GM12891 (cell line): ENCODE measurements around the gene C1QTNF4.
"Not testable (repeated sequence)": the region's sequence is repeated elsewhere in the genome, so short reads cannot be mapped to it uniquely, and the experiment has no call there.

Experiments
- DNase-seq: peaks from one replicate; pipeline ENCODE4 v3.0.0; 2011; ENCODE audit warnings: low spot score; ENCODE audit not compliant: insufficient read length
- FAIRE-seq: peaks from 2 replicates; lab custom pipeline; 2011; peaks lifted over from hg19 to GRCh38; lab: Jason Lieb, UNC
- PAX5 ChIP-seq: IDR thresholded peaks from 2 replicates; pipeline ENCODE4 v1.6.1; 2011; ENCODE audit warnings: low read length, moderate library complexity, mild to moderate bottlenecking; ENCODE audit not compliant: insufficient read depth, severe bottlenecking
- POLR2A ChIP-seq: IDR thresholded peaks from 2 replicates; pipeline ENCODE4 v1.6.1; 2011; ENCODE audit warnings: low read depth, low read length, control low read depth
- POLR2AphosphoS5 ChIP-seq: IDR thresholded peaks from 2 replicates; pipeline ENCODE4 v1.6.1; 2011; ENCODE audit warnings: low read depth, low read length, control low read depth
- POU2F2 ChIP-seq: IDR thresholded peaks from 2 replicates; pipeline ENCODE4 v1.6.1; 2011; ENCODE audit warnings: low read depth, mild to moderate bottlenecking, control low read depth, low read length, moderate library complexity
- SPI1 ChIP-seq: IDR thresholded peaks from 2 replicates; pipeline ENCODE4 v1.6.1; 2011; ENCODE audit warnings: low read depth, low read length, control low read depth
- TAF1 ChIP-seq: IDR thresholded peaks from 2 replicates; pipeline ENCODE4 v1.6.1; 2011; ENCODE audit warnings: low read depth, low read length, control low read depth

Gene C1QTNF4

GRCh38 chr11:47552056-47552565, 42.1 kb downstream of the C1QTNF4 start:
- TF ChIP-seq POLR2A (no peak), SPI1 (no peak), PAX5 (no peak), POU2F2 (no peak), TAF1 (no peak), POLR2AphosphoS5 (no peak)
- no peak for FAIRE-seq
- no peak for DNase-seq

GRCh38 chr11:47551086-47551485, 43.1 kb downstream of the C1QTNF4 start:
- no peak for TF ChIP-seq SPI1
- no peak for TF ChIP-seq POU2F2
- no peak for TF ChIP-seq PAX5
- no peak for TF ChIP-seq POLR2A
- no peak for TF ChIP-seq TAF1
- no peak for TF ChIP-seq POLR2AphosphoS5
- peak; percentile 56 for FAIRE-seq

GRCh38 chr11:47550288-47551047, 43.7 kb downstream of the C1QTNF4 start:
- DNase-seq: no peak
- FAIRE-seq: peak; percentile 59
- no peak for TF ChIP-seq POLR2A
- no peak for TF ChIP-seq PAX5
- no peak for TF ChIP-seq TAF1
- no peak for TF ChIP-seq POU2F2
- no peak for TF ChIP-seq POLR2AphosphoS5
- TF ChIP-seq SPI1: no peak

More at GRCh38 chr11:47551086-47551485, 43.1 kb downstream of the C1QTNF4 start:
- no peak for DNase-seq

- DNase-seq, FAIRE-seq: not testable (repeated sequence)
These were observed 47.9 kb downstream of the C1QTNF4 start for GRCh38 chr11:47546274-47546673.

- FAIRE-seq: no peak
These were observed 48.9 kb downstream of the C1QTNF4 start for GRCh38 chr11:47545298-47545697.

GRCh38 chr11:47541070-47541469, 53.1 kb downstream of the C1QTNF4 start:
- no peak for DNase-seq
- FAIRE-seq: no peak
- TF ChIP-seq TAF1: no peak
- no peak for TF ChIP-seq POLR2AphosphoS5
- no peak for TF ChIP-seq SPI1
- no peak for TF ChIP-seq PAX5
- TF ChIP-seq POU2F2: no peak
- TF ChIP-seq POLR2A: no peak

More at GRCh38 chr11:47545298-47545697, 48.9 kb downstream of the C1QTNF4 start:
- TF ChIP-seq TAF1: no peak
- DNase-seq: no peak

GRCh38 chr11:47539681-47540039, 54.6 kb downstream of the C1QTNF4 start:
- TF ChIP-seq SPI1 (no peak), POLR2A (no peak), POU2F2 (no peak), TAF1 (no peak), POLR2AphosphoS5 (no peak), PAX5 (no peak)
- FAIRE-seq (no peak), DNase-seq (no peak)
